Measurements from ENCODE around the gene WDFY2.

- TF ChIP-seq CTCF (IDR thresholded peaks at IDR 0.05) (no peak), EP300 (IDR thresholded peaks at IDR 0.05) (no peak)
Measured at GRCh38 chr13:51673165-51673564, 88.9 kb downstream of the WDFY2 start.
